ENCODE results near the gene STARD9.
"Not testable (repeated sequence)": the region's sequence is repeated elsewhere in the genome, so short reads cannot be mapped to it uniquely, and the experiment has no call there.

The STARD9 gene

DNA sequence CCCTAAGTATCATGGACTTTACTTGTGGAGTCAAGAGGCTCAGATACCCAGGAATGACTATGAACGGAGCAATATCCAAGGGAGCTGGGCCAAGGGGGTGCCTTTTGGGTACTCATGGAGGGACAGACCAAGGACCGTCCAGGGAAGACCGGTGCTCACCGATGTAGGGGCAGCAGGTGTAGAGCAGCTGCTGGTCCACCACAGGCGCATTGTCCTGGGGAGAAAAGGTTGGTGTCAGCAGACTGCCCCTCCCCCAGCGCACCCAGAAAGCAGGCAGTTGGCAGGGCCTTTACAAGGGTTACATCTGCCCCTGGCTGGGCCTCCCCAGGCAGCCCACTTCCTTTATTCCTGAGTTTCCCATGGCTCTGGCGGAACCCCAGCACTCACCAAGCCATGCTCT, 154.0 kb downstream of the STARD9 start:
- no peak for DNase-seq (ENCODE audit: low read depth in 2 of 2)

DNA sequence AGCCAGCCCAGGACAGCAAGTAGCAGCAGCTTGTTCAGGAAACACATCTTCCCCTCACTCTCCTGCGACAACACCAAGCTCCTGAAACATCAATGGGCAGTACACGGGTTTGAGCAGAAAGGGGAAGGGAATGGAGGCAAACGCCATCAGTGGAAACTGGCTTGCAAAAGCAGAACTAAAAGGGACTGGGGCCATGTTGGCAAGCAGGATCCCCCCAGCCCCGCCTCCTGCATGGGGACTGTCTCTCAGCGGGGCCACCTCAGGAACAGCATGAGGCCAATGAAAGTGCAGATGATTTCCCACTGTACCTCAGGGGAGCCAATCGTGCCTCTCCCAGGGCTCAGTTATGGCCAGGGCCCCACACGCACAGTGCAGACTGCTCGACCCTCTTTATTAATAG, 154.7 kb downstream of the STARD9 start:
- no peak for DNase-seq (ENCODE audit: low read depth in 2 of 2)

DNA sequence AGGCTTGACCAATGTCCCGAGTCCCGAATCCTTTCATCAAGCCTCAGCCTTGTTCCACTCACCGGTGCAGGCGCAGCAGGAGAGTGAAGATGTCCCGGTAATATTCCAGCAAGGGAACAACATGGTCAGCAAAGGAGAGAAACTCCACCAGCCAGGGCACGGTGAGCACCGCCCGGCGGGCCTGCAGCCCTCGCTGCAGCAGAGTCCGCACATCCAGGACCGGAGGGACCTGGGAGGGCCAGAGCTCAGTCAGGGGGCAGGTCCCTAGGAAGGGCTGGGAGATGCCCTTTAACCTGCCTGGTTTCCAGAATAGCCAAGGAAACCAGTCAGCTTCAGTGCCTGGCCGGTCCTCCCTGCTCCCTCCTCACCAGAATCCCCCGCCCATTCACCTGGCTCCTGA, 155.1 kb downstream of the STARD9 start:
- no peak for DNase-seq (ENCODE audit: low read depth in 2 of 2)

DNA sequence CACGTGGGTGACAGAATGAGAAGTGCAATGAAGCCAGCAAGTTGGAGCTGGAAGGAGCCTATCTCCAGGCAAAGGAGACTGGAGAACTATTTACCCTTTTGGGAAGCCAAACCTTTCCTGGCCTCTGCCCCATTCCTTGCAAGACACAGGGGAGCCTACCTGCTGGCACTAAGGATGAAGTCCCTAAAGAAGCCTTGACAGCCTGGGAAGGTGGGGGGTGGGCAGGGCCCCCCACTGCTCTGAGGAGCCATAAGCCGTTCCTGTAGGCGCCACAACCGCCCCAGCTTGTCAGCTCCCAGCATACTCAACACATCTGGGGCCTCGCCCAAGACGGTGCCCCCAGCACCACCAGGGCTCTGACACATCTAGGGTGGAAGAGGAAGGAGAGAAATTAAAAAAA, 156.1 kb downstream of the STARD9 start:
- DNase-seq (ENCODE audit: low read depth in 2 of 2): no peak

DNA sequence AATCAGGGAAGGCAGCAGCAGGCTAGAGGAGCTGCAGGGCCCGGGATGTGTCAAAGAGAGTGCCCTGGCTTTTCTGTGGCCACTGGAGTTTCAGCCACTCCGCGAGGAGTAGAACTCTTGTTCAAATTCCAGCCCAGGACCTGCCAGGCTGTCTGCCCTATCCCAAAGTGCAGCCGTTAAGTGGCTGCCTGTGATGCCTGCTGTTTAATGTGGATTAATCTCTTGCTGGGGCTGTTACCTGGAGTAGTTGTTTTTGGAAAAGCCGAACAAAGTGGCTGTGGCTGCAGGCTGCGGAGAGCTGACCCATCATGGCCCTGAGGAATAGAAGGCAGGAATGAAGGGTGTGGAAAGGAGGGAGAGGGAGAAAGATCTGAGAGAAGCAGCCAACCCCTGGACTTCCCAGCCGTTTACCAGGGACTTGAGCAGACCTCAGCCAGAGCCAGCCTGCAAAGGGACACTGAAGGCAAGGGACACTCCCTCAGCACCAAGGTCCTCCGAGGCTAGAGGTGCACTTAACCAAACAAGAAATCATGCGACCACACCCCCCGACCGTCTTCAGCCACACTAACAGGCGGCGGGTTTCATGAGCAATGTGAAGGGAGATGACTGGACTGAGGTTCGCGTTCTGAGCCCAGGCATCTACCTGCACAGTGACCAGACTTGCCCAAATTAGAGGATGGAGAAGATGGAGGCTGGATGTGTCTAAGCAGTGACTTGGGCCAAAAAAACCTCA, 156.9 kb downstream of the STARD9 start:
- DNase-seq (ENCODE audit: low read depth in 2 of 2): no peak

DNA sequence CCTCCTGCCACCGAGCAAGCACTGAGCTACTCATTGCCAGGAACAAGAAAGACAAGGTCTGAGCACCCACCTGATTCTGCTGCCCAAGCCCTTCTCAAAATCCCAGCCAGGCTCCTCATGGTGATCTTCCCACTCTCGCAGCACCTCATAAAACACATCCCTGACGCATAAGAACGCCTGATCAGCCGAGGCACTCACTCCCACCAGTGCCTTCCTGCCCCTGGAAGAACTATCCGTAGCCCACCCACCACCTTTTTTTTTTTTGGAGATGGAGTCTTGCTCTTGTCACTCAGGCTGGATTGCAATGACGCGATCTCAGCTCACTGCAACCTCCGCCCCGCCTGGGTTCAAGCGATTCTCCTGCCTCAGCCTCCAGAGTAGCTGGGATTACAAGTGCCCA, 157.6 kb downstream of the STARD9 start:
- no peak for DNase-seq (ENCODE audit: low read depth in 2 of 2)

DNA sequence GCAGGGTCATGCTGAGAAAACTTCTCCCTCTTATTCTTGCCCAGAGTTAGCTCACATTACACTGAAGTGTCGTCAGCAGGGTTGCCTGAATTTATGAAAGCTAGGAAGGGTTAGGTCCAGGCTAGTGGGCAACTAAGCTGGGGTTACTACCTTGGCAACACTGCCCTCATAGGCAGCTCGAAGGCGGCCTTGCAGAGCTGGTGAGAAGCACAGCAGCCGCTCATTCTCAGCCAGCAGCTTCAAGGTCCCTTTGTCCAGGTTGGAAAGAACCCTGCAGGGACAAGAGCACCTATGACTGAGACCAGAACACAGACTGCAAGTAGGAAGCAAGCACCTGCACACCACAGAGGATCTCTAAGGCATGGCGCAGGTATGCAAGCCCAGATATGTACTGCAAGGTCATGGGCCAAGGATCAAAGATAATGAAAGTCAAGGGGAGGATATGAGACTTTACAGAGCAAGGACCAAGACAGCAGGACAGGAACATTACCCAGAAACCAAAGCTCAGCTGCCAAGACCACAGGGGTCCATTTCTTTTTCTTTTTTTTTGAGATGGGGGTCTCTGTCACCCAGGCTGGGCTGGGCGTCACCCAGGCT, 158.8 kb downstream of the STARD9 start:
- no peak for DNase-seq (ENCODE audit: low read depth in 2 of 2)

DNA sequence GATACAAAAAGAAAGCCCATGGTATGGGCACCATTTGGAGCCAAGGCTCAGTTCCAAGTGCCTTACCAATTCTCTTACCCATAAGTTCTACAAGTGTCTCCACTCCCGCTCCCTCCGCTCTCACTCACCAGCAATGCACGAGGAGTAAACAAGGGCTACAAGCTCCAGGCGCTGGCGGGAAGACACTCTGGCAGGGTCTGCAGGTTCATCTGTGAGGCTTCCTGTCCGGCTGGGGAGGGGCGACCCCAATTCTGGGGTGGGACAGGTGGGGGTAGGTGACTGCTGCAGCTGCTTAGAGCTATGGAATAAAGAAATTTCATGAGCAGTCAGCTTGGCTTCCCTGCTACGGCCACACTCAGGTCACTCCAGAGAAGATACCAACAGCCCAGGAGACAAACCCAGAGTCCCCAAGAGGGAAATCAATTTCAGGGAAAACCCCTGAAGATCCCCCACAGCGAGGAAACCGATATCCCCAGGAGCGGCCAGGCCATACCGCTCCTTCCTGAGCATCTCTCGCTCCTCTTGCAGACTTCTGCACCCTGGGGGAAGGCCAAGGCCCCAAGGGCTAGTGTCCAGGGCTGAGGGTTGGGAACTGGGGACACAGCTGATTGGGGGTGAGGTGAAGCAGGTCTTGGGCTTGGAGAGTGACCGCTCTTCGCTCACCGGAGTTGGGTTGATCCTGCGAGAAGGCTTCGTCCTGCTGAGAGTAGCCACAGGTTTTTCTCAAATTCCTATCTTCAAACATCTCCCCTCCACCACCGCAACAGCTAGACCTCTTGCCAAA, 160.2 kb downstream of the STARD9 start:
- DNase-seq (ENCODE audit: low read depth in 2 of 2): no peak

DNA sequence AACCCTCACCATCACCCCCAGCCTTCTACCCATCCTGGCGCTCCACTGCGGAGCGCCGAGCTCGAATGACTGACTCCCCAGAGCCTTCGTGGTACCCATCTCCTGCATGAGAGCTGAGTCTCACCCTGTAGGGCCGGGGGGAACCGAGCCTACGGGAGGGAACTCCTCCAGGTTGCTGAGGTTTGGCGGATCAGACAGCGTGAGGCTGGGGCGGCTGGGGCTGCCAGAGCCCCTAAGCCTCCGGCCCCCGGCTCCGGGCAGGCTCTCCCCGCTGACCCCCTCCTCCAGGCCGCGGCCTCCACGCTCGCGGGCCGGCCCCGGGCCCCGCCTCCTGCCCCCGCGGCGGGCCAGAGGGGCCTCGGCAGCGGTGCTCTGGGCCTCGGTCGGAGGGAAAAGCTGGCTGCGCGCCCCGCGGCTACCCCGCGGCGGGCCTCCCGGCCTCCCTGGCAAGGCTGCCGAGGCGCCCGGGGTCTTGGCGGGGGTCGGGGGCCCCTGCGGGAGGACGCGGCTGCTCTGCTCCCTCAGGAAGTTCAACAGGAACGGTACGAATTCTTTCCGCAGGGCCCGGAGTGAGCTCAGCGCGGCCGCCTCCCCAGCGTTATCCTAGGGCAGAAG, 160.9 kb downstream of the STARD9 start:
- no peak for DNase-seq (ENCODE audit: low read depth in 2 of 2)

DNA sequence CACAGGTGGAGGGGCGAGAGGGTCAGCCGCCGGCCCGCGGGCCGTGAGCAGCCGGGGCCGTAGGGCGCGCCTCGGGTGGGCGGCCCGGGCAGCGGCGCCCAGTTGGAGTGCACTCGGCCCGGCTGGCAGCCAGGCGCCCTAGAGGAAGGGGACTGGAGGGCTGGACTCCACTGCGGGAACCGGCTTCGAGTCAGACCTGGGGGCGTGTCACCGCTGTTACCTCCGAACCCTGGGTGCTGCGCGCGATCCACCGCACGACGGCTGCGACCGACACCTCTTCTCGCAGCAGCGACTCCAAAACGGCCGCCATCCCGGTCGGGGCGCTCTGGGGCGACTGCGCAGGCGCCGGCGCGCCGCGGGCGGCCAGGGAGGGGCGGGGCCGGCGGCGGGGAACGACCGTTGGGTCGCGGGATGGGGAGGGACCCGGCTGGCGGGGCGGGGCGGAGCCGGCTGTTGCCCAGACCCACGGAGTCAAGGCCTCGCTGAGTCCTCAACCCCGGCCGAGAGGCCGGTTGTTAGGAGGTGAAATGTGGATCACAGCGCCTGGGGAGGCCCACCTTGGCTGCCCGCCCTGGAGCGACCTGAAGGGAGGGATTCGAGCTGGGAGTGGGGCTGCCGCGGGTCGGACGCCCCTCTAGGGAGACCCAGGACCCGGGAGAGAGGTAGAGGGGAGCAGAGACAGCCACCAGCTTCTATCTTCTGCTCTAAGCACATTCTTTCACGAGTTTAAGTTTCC, 161.6 kb downstream of the STARD9 start, which contains the start of gene CDAN1:
CDAN1 (minus strand) TSS at position 336 of the 736 bp plus-strand sequence; CDS start at position 310, 26 bp downstream.
- peak; percentile 90 to 92 for DNase-seq (ENCODE audit: low read depth in 2 of 2)

DNA sequence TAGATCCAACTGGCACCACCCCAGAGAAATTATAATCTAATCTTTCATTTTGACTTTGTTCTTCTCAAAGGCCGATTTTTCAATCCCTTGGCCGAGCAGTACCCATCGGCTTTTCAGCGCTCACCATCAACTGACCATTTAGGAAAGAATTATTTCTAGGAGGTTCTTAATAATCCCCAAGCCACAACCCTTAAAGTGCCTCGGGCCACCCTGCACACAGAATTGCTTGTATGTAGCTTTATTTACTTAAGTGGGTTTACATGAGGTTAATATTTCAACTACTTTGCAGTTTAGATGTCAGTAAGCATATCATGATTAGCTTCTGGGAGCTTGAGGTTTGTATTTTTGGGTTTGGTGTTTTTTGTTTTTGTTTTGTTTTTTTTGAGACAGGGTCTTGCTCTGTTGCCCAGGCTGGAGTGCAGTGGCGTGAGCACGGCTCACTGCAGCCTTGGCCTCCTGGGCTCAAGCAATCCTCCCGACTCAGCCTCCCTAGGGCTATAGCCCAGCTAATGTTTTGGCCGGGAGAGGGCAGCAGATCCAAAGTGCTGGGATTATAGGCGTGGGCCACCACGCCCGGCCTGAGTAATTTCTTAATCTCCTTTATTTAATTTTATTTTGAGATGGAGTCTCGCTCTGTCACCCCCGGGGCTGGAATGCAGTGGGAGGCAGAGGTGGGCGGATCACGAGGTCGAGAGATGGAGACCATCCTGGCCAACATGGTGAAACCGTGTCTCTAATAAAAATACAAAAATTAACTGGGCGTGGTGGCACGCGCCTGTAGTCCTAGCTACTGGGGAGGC, 162.3 kb downstream of the STARD9 start:
- DNase-seq (ENCODE audit: low read depth in 2 of 2): no peak

DNA sequence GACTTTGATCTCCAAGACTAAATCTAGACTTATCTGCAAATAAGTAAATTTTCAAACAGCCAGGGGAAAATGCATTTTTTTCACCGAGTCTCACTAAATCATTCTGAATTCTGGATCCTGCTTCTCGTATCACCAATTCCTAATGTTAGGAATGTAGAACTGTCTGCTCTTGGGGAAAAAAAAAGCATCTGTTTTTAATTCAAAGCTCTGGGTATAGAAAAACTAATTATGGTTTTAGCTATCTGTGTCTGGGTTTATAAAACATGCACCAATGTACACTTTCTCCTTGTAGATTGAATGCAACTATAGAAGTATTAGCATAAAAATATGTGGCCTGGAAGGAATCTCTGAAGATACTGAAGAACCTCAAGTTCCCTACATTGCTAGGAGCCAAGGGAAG, 166.3 kb downstream of the STARD9 start:
- no peak for DNase-seq (ENCODE audit: low read depth in 2 of 2)

DNA sequence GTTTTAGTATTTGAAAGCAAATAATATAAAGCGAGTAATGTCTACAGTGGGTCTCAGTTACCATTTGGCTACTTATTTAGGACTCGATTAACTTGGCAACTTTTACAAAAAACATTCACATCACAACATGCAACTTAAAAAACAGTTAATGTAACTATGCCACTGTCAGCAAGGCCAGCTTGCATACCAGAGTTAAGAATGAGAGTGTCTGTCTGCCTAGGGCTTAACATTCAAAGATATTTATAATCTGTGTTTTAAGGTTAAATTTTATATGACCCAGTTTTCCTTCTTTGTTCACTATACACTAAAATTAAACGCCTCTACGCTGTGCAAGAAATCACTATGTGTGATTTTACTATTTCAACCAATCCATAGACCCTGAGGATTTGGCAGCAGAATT, 166.7 kb downstream of the STARD9 start:
- DNase-seq (ENCODE audit: low read depth in 2 of 2): no peak

DNA sequence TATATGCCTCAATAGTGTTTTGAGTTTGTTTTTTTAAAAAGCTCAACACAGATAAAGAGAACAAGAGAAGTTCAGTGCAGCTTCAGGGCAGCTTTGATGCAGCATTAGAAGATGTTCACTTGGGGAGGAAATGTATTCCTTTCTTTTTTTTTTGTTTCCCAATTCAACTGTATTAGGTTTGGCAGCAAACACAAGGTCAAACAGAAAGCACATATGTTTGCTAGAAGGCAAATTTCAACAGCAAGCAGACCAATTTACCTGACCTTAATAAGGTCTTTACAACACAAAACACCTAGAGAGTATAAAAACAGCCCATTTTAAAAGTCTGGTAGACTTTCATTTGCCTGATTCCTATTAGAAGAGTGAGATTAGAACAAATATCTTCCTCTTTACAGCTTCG, 168.8 kb downstream of the STARD9 start:
- DNase-seq (ENCODE audit: low read depth in 2 of 2): no peak

DNA sequence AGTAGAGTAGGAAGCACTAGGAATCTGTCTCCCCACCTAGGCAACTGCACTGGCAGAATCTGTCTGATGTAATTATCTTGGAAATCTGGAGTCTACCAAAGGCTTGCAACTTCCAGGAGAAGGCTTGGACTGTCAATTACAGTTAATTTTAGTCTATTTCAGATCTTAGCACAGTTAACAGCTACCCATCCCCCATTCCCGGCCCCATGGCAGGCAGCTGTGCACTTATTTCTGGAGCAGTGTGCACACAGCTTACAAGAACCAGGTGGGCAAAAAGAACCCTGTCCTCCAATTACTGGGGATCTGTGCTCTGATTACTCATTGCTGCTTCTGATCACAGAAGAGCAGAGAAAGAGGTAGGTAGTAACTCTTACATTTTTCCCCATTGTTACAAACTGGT, 173.9 kb downstream of the STARD9 start:
- no peak for DNase-seq (ENCODE audit: low read depth in 2 of 2)

DNA sequence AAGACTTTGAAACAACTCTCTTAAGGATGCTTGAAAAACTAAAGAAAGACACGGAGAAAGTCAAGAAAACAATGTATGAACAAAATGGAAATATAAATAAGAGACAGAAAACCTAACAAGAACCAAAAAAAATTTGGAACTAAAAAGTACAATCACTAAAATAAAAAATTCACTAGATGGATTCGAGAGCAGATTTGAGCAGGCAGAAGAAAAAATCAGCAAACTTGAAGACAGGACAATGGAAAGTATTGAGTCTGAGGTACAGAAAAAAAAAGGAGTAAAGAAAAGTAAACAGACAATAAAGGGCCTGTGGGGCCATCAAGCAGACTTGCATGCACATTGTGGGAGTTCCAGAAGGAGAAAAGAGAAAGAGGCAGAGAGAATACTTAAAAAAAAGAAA, 174.9 kb downstream of the STARD9 start:
- DNase-seq (ENCODE audit: low read depth in 2 of 2): no peak

DNA sequence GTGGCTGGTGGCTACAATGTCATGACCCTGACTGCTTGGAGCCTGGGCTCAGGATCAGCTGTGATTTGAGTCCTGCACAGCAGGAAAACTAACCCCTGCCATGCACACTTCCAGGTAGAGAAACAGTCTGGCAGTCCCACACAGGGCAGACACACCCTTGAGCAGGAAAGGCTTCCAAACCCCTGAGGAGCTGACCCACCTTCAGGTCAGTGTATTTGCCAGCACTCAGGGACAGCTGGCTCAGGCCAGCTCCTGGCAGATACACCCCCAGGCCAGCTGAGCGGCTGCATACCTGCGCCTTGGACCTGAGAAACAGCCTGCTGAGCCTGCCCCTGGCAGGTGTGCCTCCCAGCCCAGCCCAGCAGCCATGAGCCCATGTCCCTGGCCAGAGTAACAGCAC, 183.7 kb downstream of the STARD9 start:
- no peak for DNase-seq (ENCODE audit: low read depth in 2 of 2)

DNA sequence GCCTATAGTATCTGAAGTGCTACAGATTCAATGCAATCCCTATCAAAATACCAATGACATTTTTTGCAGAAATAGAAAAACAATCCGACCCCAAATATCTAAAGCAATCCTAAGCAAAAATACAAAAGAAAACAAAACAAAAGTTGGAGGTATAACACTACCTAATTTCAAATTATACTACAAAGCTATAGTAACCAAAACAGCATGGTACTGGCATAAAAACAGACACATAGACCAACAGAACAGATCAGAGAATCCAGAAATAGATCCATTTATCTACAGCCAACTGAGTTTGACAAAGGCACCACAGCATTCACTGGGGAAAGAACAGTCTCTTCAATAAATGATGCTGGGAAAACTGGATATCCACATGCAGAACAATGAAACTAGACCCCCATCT, 185.4 kb downstream of the STARD9 start:
- DNase-seq (ENCODE audit: low read depth in 2 of 2): no peak

DNA sequence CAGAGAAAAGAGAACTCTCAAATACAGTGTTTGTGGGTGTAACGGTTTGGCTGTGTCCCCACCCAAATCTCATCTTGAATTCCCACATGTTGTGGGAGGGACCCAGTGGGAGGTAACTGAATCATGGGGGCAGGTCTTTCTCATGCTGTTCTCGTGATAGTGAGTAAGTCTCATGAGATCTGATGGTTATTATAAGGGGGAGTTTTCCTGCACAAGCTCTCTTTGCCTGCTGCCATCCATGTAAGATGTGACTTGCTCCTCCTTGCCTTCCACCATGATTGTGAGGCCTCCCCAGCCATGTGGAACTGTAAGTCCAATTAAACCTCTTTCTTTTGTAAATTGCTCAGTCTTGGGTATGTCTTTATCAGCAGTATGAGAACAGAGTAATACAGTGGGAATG, 186.4 kb downstream of the STARD9 start:
- not testable (repeated sequence) for DNase-seq (ENCODE audit: low read depth in 2 of 2)

DNA sequence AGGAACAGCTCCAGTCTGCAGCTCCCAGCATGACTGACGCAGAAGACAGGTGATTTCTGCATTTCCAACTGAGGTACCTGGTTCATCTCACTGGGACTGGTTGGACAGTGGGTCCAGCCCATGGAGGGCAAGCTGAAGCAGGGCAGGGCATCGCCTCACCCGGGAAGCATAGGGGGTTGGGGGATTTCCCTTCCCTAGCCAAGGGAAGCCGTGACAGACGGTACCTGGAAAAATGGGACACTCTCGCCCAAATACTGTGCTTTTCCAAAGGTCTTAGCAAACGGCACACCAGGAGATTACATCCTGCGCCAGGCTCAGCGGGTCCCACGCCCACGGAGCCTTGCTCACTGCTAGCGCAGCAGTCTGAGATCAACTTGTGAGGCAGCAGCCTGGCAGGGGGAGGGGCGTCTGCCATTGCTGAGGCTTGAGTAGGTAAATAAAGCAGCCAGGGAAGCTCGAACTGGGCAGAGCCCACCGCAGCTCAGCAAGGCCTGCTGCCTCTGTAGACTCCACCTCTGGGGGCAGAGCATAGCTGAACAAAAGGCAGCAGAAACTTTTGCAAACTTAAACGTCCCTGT, 188.8 kb downstream of the STARD9 start:
- not testable (repeated sequence) for DNase-seq (ENCODE audit: low read depth in 2 of 2)

DNA sequence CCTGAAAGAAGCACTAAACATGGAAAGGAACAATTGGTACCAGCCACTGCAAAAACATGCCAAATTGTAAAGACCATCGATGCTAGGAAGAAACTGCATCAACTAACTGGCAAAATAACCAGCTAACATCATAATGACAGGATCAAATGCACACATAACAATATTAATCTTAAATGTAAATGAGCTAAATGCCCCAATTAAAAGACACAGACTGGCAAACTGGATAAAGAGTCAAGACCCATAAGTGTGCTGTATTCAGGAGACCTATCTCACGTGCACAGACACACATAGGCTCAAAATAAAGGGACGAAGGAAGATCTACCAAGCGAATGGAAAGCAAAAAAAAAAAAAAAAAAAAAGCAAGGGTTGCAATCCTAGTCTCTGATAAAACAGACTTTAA, 190.7 kb downstream of the STARD9 start:
- DNase-seq (ENCODE audit: low read depth in 2 of 2): not testable (repeated sequence)
